ENCODE measurements around the gene RAB31.

RAB31 gene

GRCh38 chr18:9803063-9803697, 95.1 kb downstream of the RAB31 start:
- no peak for DNase-seq (ENCODE audit: low read depth, low spot score)
- H3K4me3 ChIP-seq (ENCODE audit: low read length) = no peak overlapping the region

GRCh38 chr18:9803698-9804516, 95.8 kb downstream of the RAB31 start:
- no peak overlapping the region for H3K4me3 ChIP-seq (ENCODE audit: low read length)
- no peak for DNase-seq (ENCODE audit: low read depth, low spot score)

GRCh38 chr18:9804517-9805104, 96.5 kb downstream of the RAB31 start:
- no peak overlapping the region for H3K4me3 ChIP-seq (ENCODE audit: low read length)
- no peak for DNase-seq (ENCODE audit: low read depth, low spot score)

- DNase-seq (ENCODE audit: low read depth, low spot score) = no peak
- H3K4me3 ChIP-seq (ENCODE audit: low read length) = no peak overlapping the region
These were observed 98.8 kb downstream of the RAB31 start for GRCh38 chr18:9806905-9807304.

GRCh38 chr18:9808295-9809241, 100.5 kb downstream of the RAB31 start:
- H3K4me3 ChIP-seq (ENCODE audit: low read length) = no peak overlapping the region
- DNase-seq (ENCODE audit: low read depth, low spot score) = no peak

- no peak for DNase-seq (ENCODE audit: low read depth, low spot score)
These were observed 101.6 kb downstream of the RAB31 start for GRCh38 chr18:9809697-9810096.

GRCh38 chr18:9810299-9810698, 102.2 kb downstream of the RAB31 start:
- no peak for DNase-seq (ENCODE audit: low read depth, low spot score)
- no peak overlapping the region for H3K4me3 ChIP-seq (ENCODE audit: low read length)

More at GRCh38 chr18:9809697-9810096, 101.6 kb downstream of the RAB31 start:
- no peak overlapping the region for H3K4me3 ChIP-seq (ENCODE audit: low read length)

- no peak overlapping the region for H3K4me3 ChIP-seq (ENCODE audit: low read length)
- DNase-seq (ENCODE audit: low read depth, low spot score) = no peak
These were observed 103.0 kb downstream of the RAB31 start for GRCh38 chr18:9810994-9811705.

- DNase-seq (ENCODE audit: low read depth, low spot score) = no peak
- no peak overlapping the region for H3K4me3 ChIP-seq (ENCODE audit: low read length)
These were observed 103.9 kb downstream of the RAB31 start for GRCh38 chr18:9811978-9812377.

- H3K4me3 ChIP-seq (ENCODE audit: low read length) = no peak overlapping the region
- DNase-seq (ENCODE audit: low read depth, low spot score) = no peak
These were observed 106.3 kb downstream of the RAB31 start for GRCh38 chr18:9814431-9814830.

GRCh38 chr18:9817286-9817685, 109.2 kb downstream of the RAB31 start:
- DNase-seq (ENCODE audit: low read depth, low spot score) = no peak
- no peak overlapping the region for H3K4me3 ChIP-seq (ENCODE audit: low read length)

- H3K4me3 ChIP-seq (ENCODE audit: low read length) = no peak overlapping the region
- DNase-seq (ENCODE audit: low read depth, low spot score) = no peak
These were observed 109.8 kb downstream of the RAB31 start for GRCh38 chr18:9817725-9818422.

GRCh38 chr18:9818423-9818734, 110.3 kb downstream of the RAB31 start:
- H3K4me3 ChIP-seq (ENCODE audit: low read length) = no peak overlapping the region
- no peak for DNase-seq (ENCODE audit: low read depth, low spot score)

- no peak overlapping the region for H3K4me3 ChIP-seq (ENCODE audit: low read length)
- DNase-seq (ENCODE audit: low read depth, low spot score) = no peak
These were observed 112.0 kb downstream of the RAB31 start for GRCh38 chr18:9820127-9820526.

GRCh38 chr18:9820719-9821118, 112.6 kb downstream of the RAB31 start:
- no peak overlapping the region for H3K4me3 ChIP-seq (ENCODE audit: low read length)
- no peak for DNase-seq (ENCODE audit: low read depth, low spot score)

- H3K4me3 ChIP-seq (ENCODE audit: low read length) = no peak overlapping the region
- DNase-seq (ENCODE audit: low read depth, low spot score) = no peak
These were observed 114.6 kb downstream of the RAB31 start for GRCh38 chr18:9822587-9823185.

- no peak for DNase-seq (ENCODE audit: low read depth, low spot score)
- H3K4me3 ChIP-seq (ENCODE audit: low read length) = no peak overlapping the region
These were observed 115.8 kb downstream of the RAB31 start for GRCh38 chr18:9823805-9824473.
